IMR-90 (cell line): ENCODE data around the gene ZNF385B. TPM values are rescaled to one million over a fixed set of nuclear protein-coding genes. Genes with fewer than 3 reads are reported as not detected.

Source experiments
- ATAC-seq: fragments of 200-7000 bp; cut with Tn5 transposase; 2 replicates; pipeline ENCODE4 v1.9.1; 2020; ENCODE audit warnings: low read depth, mild to moderate bottlenecking, moderate library complexity
- BruUV-seq: library from RNA; stranded (reverse); fragments of 400-500 nt; replicated peaks from 2 replicates; lab custom pipeline; 2021; lab: Mats Ljungman, UMichigan
- CTCF ChIA-PET: fragments of 300-600 bp; formaldehyde crosslinking; extraction: SDS; loops from one replicate; lab custom pipeline; 2021; ENCODE audit warnings: antibody characterized with exemption; lab: Yijun Ruan, JAX
- POLR2A ChIA-PET: fragments of 300-600 bp; sonication (Branson Sonifier 250); formaldehyde crosslinking; loops from one replicate; lab custom pipeline; 2022; ENCODE audit warnings: antibody characterized with exemption; ENCODE audit not compliant: unreplicated experiment; lab: Charles Lee
- DNase-seq: peaks from one replicate; pipeline ENCODE4 v3.0.0; 2013
- H2AFZ ChIP-seq: replicated peaks from 2 replicates; pipeline ENCODE3; 2013; ENCODE audit warnings: low read length, mild to moderate bottlenecking; ENCODE audit not compliant: poor library complexity
- H2AK5ac ChIP-seq: 2 replicates; pipeline ENCODE4 v1.6.1; 2013; ENCODE audit warnings: low read depth, low read length, inconsistent platforms
- H2AK9ac ChIP-seq: replicated peaks from 2 replicates; pipeline ENCODE3; 2013; ENCODE audit warnings: mild to moderate bottlenecking, low read depth, low read length, moderate library complexity; ENCODE audit not compliant: poor library complexity
- H2BK120ac ChIP-seq: 2 replicates; pipeline ENCODE4 v1.6.1; 2013; ENCODE audit warnings: low read depth, low read length, inconsistent platforms
- H2BK15ac ChIP-seq: 3 replicates; pipeline ENCODE4 v1.6.1; 2013; ENCODE audit warnings: low read depth, low read length, inconsistent platforms
- H2BK20ac ChIP-seq: 2 replicates; pipeline ENCODE4 v1.6.1; 2013; ENCODE audit warnings: low read depth, mild to moderate bottlenecking, inconsistent platforms, low read length, moderate library complexity
- H2BK5ac ChIP-seq: 2 replicates; pipeline ENCODE4 v1.6.1; 2013; ENCODE audit warnings: mild to moderate bottlenecking, low read depth, low read length, inconsistent platforms; ENCODE audit not compliant: poor library complexity, severe bottlenecking
- H3K14ac ChIP-seq: replicated peaks from 2 replicates; pipeline ENCODE4 v1.6.1; 2013; ENCODE audit warnings: low read depth, low read length, inconsistent platforms
- H3K18ac ChIP-seq: 2 replicates; pipeline ENCODE4 v1.6.1; 2013; ENCODE audit warnings: low read depth, low read length, control low read depth
- H3K23ac ChIP-seq: 2 replicates; pipeline ENCODE4 v1.6.1; 2013; ENCODE audit warnings: low read depth, low read length, inconsistent platforms
- H3K27ac ChIP-seq: 2 replicates; pipeline ENCODE4 v1.5.1; 2013; ENCODE audit warnings: mild to moderate bottlenecking, control low read depth, low read length; ENCODE audit not compliant: insufficient read depth
- H3K27me3 ChIP-seq: 2 replicates; pipeline ENCODE4 v1.6.1; 2013; ENCODE audit warnings: low read length; ENCODE audit not compliant: control insufficient read depth, insufficient read depth
- H3K36me3 ChIP-seq: 2 replicates; pipeline ENCODE4 v1.6.1; 2013; ENCODE audit warnings: low read length, mixed read lengths; ENCODE audit not compliant: control insufficient read depth, insufficient read depth
- H3K4ac ChIP-seq: 2 replicates; pipeline ENCODE4 v1.6.1; 2013; ENCODE audit warnings: low read depth, low read length, inconsistent platforms
- H3K4me1 ChIP-seq: 2 replicates; pipeline ENCODE4 v1.6.1; 2013; ENCODE audit warnings: low read length, mixed read lengths; ENCODE audit not compliant: control insufficient read depth, insufficient read depth
- H3K4me2 ChIP-seq: 2 replicates; pipeline ENCODE4 v1.6.1; 2013; ENCODE audit warnings: low read depth, mild to moderate bottlenecking, control low read depth, low read length, moderate library complexity
- H3K4me3 ChIP-seq: 2 replicates; pipeline ENCODE4 v1.5.1; 2013; ENCODE audit warnings: low read depth, mild to moderate bottlenecking, control low read depth, low read length, moderate library complexity; ENCODE audit not compliant: insufficient read depth
- H3K56ac ChIP-seq: 2 replicates; pipeline ENCODE4 v1.6.1; 2013; ENCODE audit warnings: low read length, inconsistent platforms; ENCODE audit not compliant: insufficient read depth; ENCODE audit errors: extremely low read depth
- H3K79me1 ChIP-seq, 2 experiments: 2 replicates each; pipeline ENCODE4 v1.6.1; 2013; ENCODE audit warnings: low read length in 2 of 2, inconsistent platforms in 1 of 2, low read depth in 1 of 2
- H3K9ac ChIP-seq: 2 replicates; pipeline ENCODE4 v1.6.1; 2013; ENCODE audit warnings: low read depth, low read length, control low read depth
- H3K9me1 ChIP-seq: 2 replicates; pipeline ENCODE4 v1.6.1; 2013; ENCODE audit warnings: low read length, inconsistent platforms; ENCODE audit not compliant: insufficient read depth
- H3K9me3 ChIP-seq: 2 replicates; pipeline ENCODE4 v1.6.1; 2013; ENCODE audit warnings: low read length; ENCODE audit not compliant: control insufficient read depth, insufficient read depth
- H4K20me1 ChIP-seq: 2 replicates; pipeline ENCODE4 v1.6.1; 2013; ENCODE audit warnings: low read length, inconsistent platforms; ENCODE audit not compliant: insufficient read depth
- H4K5ac ChIP-seq: 2 replicates; pipeline ENCODE4 v1.6.1; 2013; ENCODE audit warnings: mild to moderate bottlenecking, low read depth, low read length, control low read depth
- H4K8ac ChIP-seq, 2 experiments: 2 replicates each; pipeline ENCODE4 v1.6.1; 2013; ENCODE audit warnings: low read depth in 2 of 2, low read length in 2 of 2, control low read depth in 1 of 2, inconsistent platforms in 1 of 2
- H4K91ac ChIP-seq: 2 replicates; pipeline ENCODE4 v1.6.1; 2013; ENCODE audit warnings: low read depth, low read length, inconsistent platforms; ENCODE audit not compliant: insufficient read depth
- CTCF ChIP-seq: conservative IDR thresholded peaks from 2 replicates; pipeline ENCODE4 v1.5.1; 2012; ENCODE audit warnings: mild to moderate bottlenecking, low read depth, low read length, improper control_type of control experiment
- MXI1 ChIP-seq: IDR thresholded peaks from 2 replicates; pipeline ENCODE4 v1.6.1; 2012; ENCODE audit warnings: low read depth, mild to moderate bottlenecking, low read length, moderate library complexity, borderline replicate concordance
- RAD21 ChIP-seq: IDR thresholded peaks from 2 replicates; pipeline ENCODE4 v1.6.1; 2012; ENCODE audit warnings: low read length, improper control_type of control experiment
- SMC3 ChIP-seq: fragments of 150-350 bp; IDR thresholded peaks from 2 replicates; pipeline ENCODE4 v1.6.1; 2016; ENCODE audit warnings: low read depth, mild to moderate bottlenecking, antibody characterized with exemption, low read length, moderate library complexity
- WGBS, 2 experiments: methylation state at CpG; one replicate each; pipeline versions ENCODE4 v1.1.5 to v1.1.7; 2013; ENCODE audit warnings: missing lambda C conversion rate in 2 of 2; ENCODE audit not compliant: insufficient read length in 1 of 2; ENCODE audit errors: extremely low coverage in 2 of 2; 5-methylcytosine and 5-hydroxymethylcytosine counted together
- dilution Hi-C: fragments of 300-500 bp; cut with HindIII; formaldehyde crosslinking; loops from one replicate; pipeline ENCODE4 v1.14.3; 2018; ENCODE audit warnings: low sequenced_read_pairs; ENCODE audit not compliant: unreplicated experiment
- in situ Hi-C: fragments of 300-500 bp; cut with MboI; formaldehyde crosslinking; loops from 3 replicates; pipeline ENCODE4 v1.14.3; 2019; ENCODE audit warnings: low sequenced_read_pairs, inconsistent platforms, mixed read lengths
- intact Hi-C: fragments of 100-400 bp; cut with micrococcal nuclease; formaldehyde crosslinking; loops from 2 replicates; pipeline ENCODE4 v1.10.0; 2022
- polyA plus RNA-seq, 3 experiments: library from polyadenylated mRNA; depleted of rRNA; stranded (reverse); fragments of >200 nt; gene quantifications; 2 replicates each; pipeline ENCODE4 v1.2.3, GENCODE V29; 2012; ENCODE audit warnings: low replicate concordance in 1 of 3
- total RNA-seq: library from RNA; depleted of rRNA; stranded (reverse); fragments of >200 nt; gene quantifications from 2 replicates; pipeline ENCODE4 v1.2.3, GENCODE V29; 2012

The ZNF385B gene
- total and polyA plus RNA-seq, 2 of the 4 experiments (the other 2 are of a cell fraction) = not detected

GRCh38 chr2:179440642-179441251, 420.7 kb downstream of the ZNF385B start:
- no peak overlapping the region for H4K5ac ChIP-seq
- intact Hi-C loops (loop anchor here (1.0 kb wide), 1 partner anchor 221 kb away; no protein-coding TSS in a partner anchor), dilution Hi-C loops (no loop called here), in situ Hi-C loops (no loop called here)
- BruUV-seq = no TSS peak
- no peak overlapping the region for H3K4me2 ChIP-seq
- no peak overlapping the region for H2BK5ac ChIP-seq
- 0 out of 2 replicates have a peak, but pooled peaks have one; percentile 56 for ATAC-seq
- no peak overlapping the region for H3K4me3 ChIP-seq
- H3K27ac ChIP-seq = no peak overlapping the region
- H2AK9ac ChIP-seq = no peak overlapping the region
- H3K14ac ChIP-seq = no peak overlapping the region
- POLR2A ChIA-PET = no interaction called here
- no peak overlapping the region for H3K23ac ChIP-seq
- H3K4me1 ChIP-seq = no peaks in the 10 kb centered on the region; the same call in 1 of the 2 replicates
- H3K9ac ChIP-seq = no peak overlapping the region
- H4K91ac ChIP-seq = no peak overlapping the region
- no peak overlapping the region for H4K8ac ChIP-seq
- no peaks in the 10 kb centered on the region for H3K36me3 ChIP-seq
- H3K9me3 ChIP-seq = no peaks in the 10 kb centered on the region
- CTCF ChIA-PET = interaction anchor here (0.6 to 1.3 kb wide), 2 partner anchors 27 to 219 kb away, joined by 3 read pairs; no protein-coding TSS in a partner anchor
- TF ChIP-seq CTCF = peak; percentile 46
- peak; percentile 27; the same call in 1 of the 2 replicates for TF ChIP-seq SMC3
- no peak for TF ChIP-seq MXI1
- peak; percentile 34; the same call in 1 of the 2 replicates for TF ChIP-seq RAD21
- H3K79me1 ChIP-seq = no peaks in the 10 kb centered on the region
- H3K9me1 ChIP-seq = no peaks in the 10 kb centered on the region
- H4K20me1 ChIP-seq = no peaks in the 10 kb centered on the region
- peak; percentile 26 for DNase-seq
- no peak overlapping the region for H3K56ac ChIP-seq
- H2BK120ac ChIP-seq = no peak overlapping the region
- H3K4ac ChIP-seq = peak overlapping the region; percentile 7; the same call in 1 of the 2 replicates
- H2BK15ac ChIP-seq = no peak overlapping the region
- 86% methylated on average over 1 of the region's 5 CpGs; no CpG with 5 or more reads in 1 of the 2 experiments for WGBS, 2 experiments
- no peak overlapping the region for H2AFZ ChIP-seq
- H2AK5ac ChIP-seq = no peak overlapping the region
- H3K27me3 ChIP-seq = no peaks in the 10 kb centered on the region
- no peak overlapping the region for H2BK20ac ChIP-seq
- H3K18ac ChIP-seq = no peak overlapping the region
